Coronary artery (tissue), 2 donors: Measurements from ENCODE around the gene FGF11.
A peak's percentile ranks its signal among the peaks of the same experiment; 100 is the strongest.

Experiments used
- DNase-seq: peaks from one replicate; pipeline ENCODE4 v3.0.0-alpha.2; 2017; ENCODE audit warnings: low spot score
- H3K27ac ChIP-seq, 2 donors: fragments of 200-600 bp; sonication (generic); one replicate each; pipeline ENCODE4 v1.5.1; 2016 to 2019
- H3K4me3 ChIP-seq: fragments of 200-600 bp; sonication (generic); 2 replicates; pipeline ENCODE4 v1.5.1; 2016; ENCODE audit warnings: mild to moderate bottlenecking, moderate library complexity
- CTCF ChIP-seq: fragments of 200-600 bp; sonication (generic); IDR thresholded peaks from one replicate; pipeline ENCODE4 v1.5.1; 2019; ENCODE audit warnings: antibody characterized with exemption

Gene FGF11

GRCh38 chr17:7439462-7440112 lies at the start of gene FGF11:
Gene FGF11, plus strand, starts transcription at chr17:7439512. Its CDS starts 109 bp downstream, at chr17:7439621.
- peak within 1 kb of the TSS; percentile 74 for H3K4me3 ChIP-seq
- no peak for DNase-seq
- peak within 1 kb of the TSS in 1 of 2 donors; percentile 86 for H3K27ac ChIP-seq
- TF ChIP-seq CTCF = no peak

GRCh38 chr17:7389924-7390910 lies 49.1 kb upstream of the FGF11 start:
- no peak for DNase-seq
- TF ChIP-seq CTCF = no peak
- no peak overlapping the region for H3K27ac ChIP-seq
- H3K4me3 ChIP-seq = no peak overlapping the region

- H3K4me3 ChIP-seq = no peak overlapping the region
- no peak for DNase-seq
- H3K27ac ChIP-seq = no peak overlapping the region
- no peak for TF ChIP-seq CTCF
Measured at GRCh38 chr17:7391307-7391706, 48.0 kb upstream of the FGF11 start.

- Histone ChIP-seq H3K4me3 (peak overlapping the region; percentile 93), H3K27ac (peak overlapping the region; percentile 89 to 96)
- DNase-seq = no peak
- no peak for TF ChIP-seq CTCF
Measured at GRCh38 chr17:7392696-7393612, 46.4 kb upstream of the FGF11 start.

- no peak for TF ChIP-seq CTCF
- no peak for DNase-seq
- H3K27ac ChIP-seq = peak overlapping the region; percentile 89 to 96
- peak overlapping the region; percentile 93 for H3K4me3 ChIP-seq
Measured at GRCh38 chr17:7393613-7394451, 45.5 kb upstream of the FGF11 start.
